Aortic smooth muscle cell (primary cell): ENCODE results near the gene PSPH. TPM values are rescaled to one million over a fixed set of nuclear protein-coding genes. Genes with fewer than 3 reads are reported as not detected.

Experiments
- total RNA-seq: library from RNA; depleted of rRNA; stranded (reverse); fragments of >200 nt; gene quantifications from 2 replicates; pipeline ENCODE4 v1.2.3, GENCODE V29; 2014

PSPH gene
- total RNA-seq: 40.6 and 41.9 TPM in 2 replicates

DNA sequence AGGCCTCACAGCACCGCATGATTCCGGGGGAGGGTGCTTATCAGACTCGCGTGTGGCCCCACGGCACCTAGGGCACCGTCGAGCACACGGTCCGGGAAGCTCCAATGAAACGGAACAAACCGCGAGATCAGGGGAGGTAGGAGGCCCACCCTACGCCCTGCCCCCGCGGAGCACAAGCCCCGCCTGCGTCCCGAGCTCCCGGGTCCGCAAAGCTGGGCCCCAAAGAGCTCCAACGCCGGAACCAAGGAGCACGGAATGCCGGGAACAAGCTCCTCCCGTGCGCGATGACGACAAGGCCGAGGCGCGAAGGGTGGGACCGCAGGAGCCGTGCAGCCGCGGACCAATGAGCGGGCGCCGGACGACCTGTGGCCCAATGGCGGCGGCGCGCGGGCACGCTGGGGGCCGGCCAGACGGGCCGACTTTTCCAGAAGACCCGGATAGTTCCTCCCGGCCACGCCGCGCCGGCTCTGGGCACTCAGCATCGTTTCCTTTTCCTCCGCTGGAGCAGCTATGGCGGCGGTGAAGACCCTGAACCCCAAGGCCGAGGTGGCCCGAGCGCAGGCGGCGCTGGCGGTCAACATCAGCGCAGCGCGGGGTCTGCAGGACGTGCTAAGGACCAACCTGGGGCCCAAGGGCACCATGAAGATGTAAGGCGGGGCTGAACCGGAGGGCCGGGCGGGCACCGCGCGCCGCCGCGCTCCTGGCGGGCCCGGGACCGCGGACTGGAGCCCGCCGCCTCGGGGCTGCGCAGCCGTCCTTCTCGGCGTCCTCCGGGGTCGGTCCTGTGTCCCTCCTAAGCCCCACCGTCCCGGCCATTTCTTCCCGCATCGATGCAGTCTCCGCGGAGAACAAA is at the start of gene PSPH, which contains the start of gene CCT6A:
PSPH (minus strand) TSS at position 106 of the 853 bp plus-strand sequence. CDS start 30,232 bp downstream, outside the sequence.
CCT6A (plus strand) TSS at position 427 of the 853 bp plus-strand sequence; CDS start at position 511, 84 bp downstream.

GRCh38 chr7:56092789-56093531 is 41.7 kb upstream of the PSPH start, which contains the start of gene PHKG1:
Gene PHKG1 (minus strand): TSS chr7:56092952. CDS start chr7:56088941, 4,011 bp downstream.

DNA sequence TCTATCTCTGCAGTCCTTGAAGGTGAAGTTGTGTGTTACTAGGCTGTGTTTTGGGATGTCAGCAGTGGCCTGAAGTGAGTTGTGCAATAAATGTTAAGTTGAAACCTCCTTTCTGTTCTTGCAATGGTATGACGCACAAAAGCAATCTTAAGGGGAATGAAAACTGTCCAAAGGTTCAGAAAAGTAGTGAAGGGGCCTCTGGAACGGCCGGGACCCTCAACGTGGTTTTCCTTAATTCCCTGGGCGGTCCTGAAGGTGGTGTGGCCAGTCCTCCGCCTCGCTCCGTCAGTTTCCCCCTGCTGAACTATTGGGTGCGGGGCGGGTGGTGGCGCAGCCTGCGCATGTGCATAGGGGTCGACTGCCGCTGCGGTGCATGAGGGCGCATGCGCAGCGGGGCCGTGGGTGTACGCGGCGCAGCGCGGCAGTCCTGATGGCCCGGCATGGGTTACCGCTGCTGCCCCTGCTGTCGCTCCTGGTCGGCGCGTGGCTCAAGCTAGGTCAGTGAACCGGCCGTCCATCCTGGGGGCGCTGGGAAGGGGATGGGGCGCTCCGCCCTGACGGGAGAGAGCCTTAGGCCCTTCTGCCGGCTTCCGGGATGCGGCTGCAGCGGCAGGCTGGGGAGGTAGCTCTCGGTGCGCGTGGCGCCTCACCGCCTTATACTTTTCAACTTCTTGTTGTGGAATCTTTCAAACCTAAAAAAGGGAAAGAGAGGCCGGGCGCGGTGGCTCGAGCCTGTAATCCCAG is 12.8 kb upstream of the PSPH start, which contains the start of gene SUMF2:
SUMF2 (plus strand) TSS at position 405 of the 744 bp plus-strand sequence; CDS start at position 431, 26 bp downstream.

GRCh38 chr7:55964261-55965099 is 86.8 kb downstream of the PSPH start, which contains the start of gene NIPSNAP2:
Gene NIPSNAP2 (plus strand): TSS chr7:55964585. CDS start chr7:55964610, 25 bp downstream.

Other genes starting within 250 kb of the PSPH start
- gene SEPTIN14, start 188.7 kb downstream of the PSPH start, total RNA-seq: not detected in 2 replicates
- 1.7 and 3.0 TPM in 2 replicates for gene ZNF713, start 164.0 kb downstream of the PSPH start, total RNA-seq
- gene MRPS17, start 99.6 kb downstream of the PSPH start, total RNA-seq: 13.6 and 14.8 TPM in 2 replicates
- gene NIPSNAP2, start 86.9 kb downstream of the PSPH start, total RNA-seq: 31.7 and 37.8 TPM in 2 replicates
- gene CCT6A, start 321 bp upstream of the PSPH start, total RNA-seq: 200 and 235 TPM in 2 replicates
- 233 and 238 TPM in 2 replicates for gene SUMF2, start 12.8 kb upstream of the PSPH start, total RNA-seq
- gene PHKG1, start 41.5 kb upstream of the PSPH start, total RNA-seq: 2.0 and 9.4 TPM in 2 replicates
- 280 and 321 TPM in 2 replicates for gene CHCHD2, start 55.0 kb upstream of the PSPH start, total RNA-seq
- not detected in 2 replicates for gene NUPR2, start 65.0 kb upstream of the PSPH start, total RNA-seq